ENCODE results near the gene ABL1. TPM values are rescaled to one million over a fixed set of nuclear protein-coding genes. Genes with fewer than 3 reads are reported as not detected.

ABL1 gene
- total RNA-seq, 1 experiment from 2014 or later: 83.6 TPM

- H3K56ac ChIP-seq (ENCODE audit: insufficient read length, low read depth, low read length): no peak overlapping the region
- no peak overlapping the region for H2BK5ac ChIP-seq (ENCODE audit: insufficient read length, low read length)
- Mint-ChIP-seq H3K9me3 (no peaks in the 10 kb centered on the region), H3K4me3 (no peak overlapping the region), H3K27ac (peak overlapping the region in 1 of 3 experiments; percentile 44; a peak in 1 of 7 replicates), H3K36me3 (ENCODE audit: insufficient read depth in 1 of 3, low read depth in 3 of 3) (peaks cover 23 to 58% (median 50%) of the 10 kb centered on the region in 3 experiments; a peak in 6 of 7 replicates), H3K4me1 (peaks cover 3 to 4% of the 10 kb centered on the region in 2 experiments; a peak in 2 of 4 replicates), H3K27me3 (ENCODE audit: low read depth) (no peaks in the 10 kb centered on the region)
- no peaks in the 10 kb centered on the region for H3K9me3 ChIP-seq (ENCODE audit: control insufficient read depth, low read depth, low read length)
- no peak overlapping the region for H3K14ac ChIP-seq (ENCODE audit: insufficient read depth, low read length)
- no peaks in the 10 kb centered on the region for H3K4me1 ChIP-seq (ENCODE audit: insufficient read depth, low read length)
- no peaks in the 10 kb centered on the region for H3K79me1 ChIP-seq (ENCODE audit: insufficient read depth, low read depth, low read length, poor library complexity, severe bottlenecking)
- no peaks in the 10 kb centered on the region for H3K23me2 ChIP-seq (ENCODE audit: insufficient read length, low read depth, low read length, poor library complexity, severe bottlenecking)
- H3K23ac ChIP-seq (ENCODE audit: insufficient read length, low read depth, low read length): no peak overlapping the region
- TF ChIP-seq CTCF (conservative IDR thresholded peaks at IDR 0.05): no peak
- no peak for DNase-seq
- no peak overlapping the region for H4K8ac ChIP-seq (replicated peaks; ENCODE audit: insufficient read length, low read depth, low read length)
- H4K5ac ChIP-seq (ENCODE audit: insufficient read length, low read depth, low read length): no peak overlapping the region
- no peak overlapping the region for H2AK5ac ChIP-seq (ENCODE audit: insufficient read length, low read length)
- H2BK15ac ChIP-seq (ENCODE audit: low read depth, low read length): no peak overlapping the region
- H3K9ac ChIP-seq (ENCODE audit: extremely low read depth, insufficient read length, low read length): no peak overlapping the region
- H3K4me2 ChIP-seq (ENCODE audit: insufficient read depth, insufficient read length, low read length): no peak overlapping the region
- H3T11ph ChIP-seq (ENCODE audit: low read length): no peak overlapping the region
- no peak overlapping the region for H3K18ac ChIP-seq (ENCODE audit: insufficient read length, low read depth, low read length)
- H3K79me2 ChIP-seq (ENCODE audit: insufficient read depth, low read length): no peaks in the 10 kb centered on the region
- no peak overlapping the region for H3K4ac ChIP-seq (ENCODE audit: low read depth, low read length)
- H2BK20ac ChIP-seq (ENCODE audit: low read depth, low read length, poor library complexity, severe bottlenecking): no peak overlapping the region
- H4K91ac ChIP-seq (ENCODE audit: insufficient read length, low read depth, low read length): no peak overlapping the region
- H2BK120ac ChIP-seq (ENCODE audit: low read depth, low read length, poor library complexity, severe bottlenecking): no peak overlapping the region
- H3K27me3 ChIP-seq (ENCODE audit: insufficient read depth, low read length): no peaks in the 10 kb centered on the region
- H3K27ac ChIP-seq (ENCODE audit: insufficient read length, low read depth, low read length): no peak overlapping the region
- no peaks in the 10 kb centered on the region for H4K20me1 ChIP-seq (ENCODE audit: control insufficient read depth, insufficient read depth, insufficient read length)
- H2BK12ac ChIP-seq (ENCODE audit: insufficient read length, low read depth, low read length): no peak overlapping the region
- no peak overlapping the region for H2AFZ ChIP-seq (ENCODE audit: low read length)
- no CpG with 5 or more reads among the region's 9 CpGs for WGBS (ENCODE audit: extremely low coverage, insufficient read length, low lambda C conversion rate)
These were observed 32.5 kb downstream of the ABL1 start for GRCh38 chr9:130867556-130867955.
